ENCODE results near the gene ACP4.
"Not testable (repeated sequence)": the region's sequence is repeated elsewhere in the genome, so short reads cannot be mapped to it uniquely, and the experiment has no call there.

Gene ACP4

DNA sequence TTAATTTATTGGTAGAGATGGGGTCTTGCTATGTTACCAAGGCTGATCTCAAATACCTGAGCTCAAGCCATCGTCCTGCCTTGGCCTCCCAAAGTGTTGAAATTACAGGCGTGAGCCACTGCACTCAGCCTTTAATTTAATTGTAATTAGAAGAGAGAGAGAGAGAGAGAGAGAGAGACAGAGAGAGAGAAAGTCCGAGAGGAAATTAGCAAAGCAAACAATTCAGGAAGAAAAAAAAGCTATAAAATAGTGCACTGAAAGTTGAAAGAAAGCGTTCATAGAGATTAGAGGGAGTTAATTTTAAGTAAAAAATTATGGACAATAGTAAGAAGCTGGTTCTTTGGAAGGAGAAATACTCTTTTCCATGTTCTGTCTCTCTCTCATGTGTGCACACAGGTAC lies 13.0 kb upstream of the ACP4 start:
- DNase-seq: no peak

DNA sequence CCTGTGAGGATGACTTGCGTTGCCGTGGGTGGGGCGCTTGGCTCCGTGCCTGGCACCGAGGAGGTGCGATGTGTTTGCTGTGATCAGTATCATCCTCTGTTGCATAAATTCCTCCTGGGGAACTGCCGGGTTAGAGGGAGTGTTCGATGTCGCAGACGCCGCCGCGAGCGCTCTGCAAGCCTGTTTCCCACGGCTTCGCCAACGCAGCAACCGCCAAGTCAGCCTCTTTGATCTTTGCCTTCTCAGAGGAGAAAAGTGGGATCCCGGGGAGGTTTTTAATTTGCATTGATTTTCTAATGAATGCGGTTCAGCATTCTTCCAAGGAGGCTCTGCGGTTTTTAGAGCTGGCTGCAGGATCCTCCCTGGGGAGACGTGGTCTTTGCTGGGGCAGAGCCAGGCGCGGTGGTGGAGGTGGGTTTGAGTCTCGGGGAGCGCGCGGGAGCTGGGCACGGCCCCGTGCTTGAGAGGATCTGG lies 12.3 kb upstream of the ACP4 start:
- DNase-seq: no peak

DNA sequence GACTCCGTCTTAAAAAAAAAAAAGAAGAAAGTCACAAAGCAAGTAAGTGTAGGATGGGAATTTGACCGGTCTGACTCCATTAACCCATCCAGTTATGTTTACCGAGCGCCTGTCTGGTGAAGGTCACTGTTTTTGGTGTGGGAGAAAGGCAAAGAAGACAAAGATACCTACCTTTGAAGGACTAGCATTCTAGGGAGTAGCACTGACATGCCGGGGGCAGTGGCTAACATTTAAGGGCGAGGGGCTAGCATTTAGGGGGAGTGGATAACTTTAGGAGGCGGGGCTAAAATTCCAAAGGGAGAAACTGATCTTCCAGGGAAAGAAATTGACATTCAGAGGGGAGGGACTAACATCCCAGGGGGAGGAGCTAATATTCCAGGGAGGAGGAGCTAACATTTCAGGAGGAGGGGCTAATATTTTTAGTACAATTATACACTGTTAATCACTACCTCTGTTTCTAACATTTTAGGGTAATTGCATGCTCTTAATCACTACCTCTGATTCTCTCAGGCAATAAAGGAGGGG lies 11.2 kb upstream of the ACP4 start:
- DNase-seq: no peak

DNA sequence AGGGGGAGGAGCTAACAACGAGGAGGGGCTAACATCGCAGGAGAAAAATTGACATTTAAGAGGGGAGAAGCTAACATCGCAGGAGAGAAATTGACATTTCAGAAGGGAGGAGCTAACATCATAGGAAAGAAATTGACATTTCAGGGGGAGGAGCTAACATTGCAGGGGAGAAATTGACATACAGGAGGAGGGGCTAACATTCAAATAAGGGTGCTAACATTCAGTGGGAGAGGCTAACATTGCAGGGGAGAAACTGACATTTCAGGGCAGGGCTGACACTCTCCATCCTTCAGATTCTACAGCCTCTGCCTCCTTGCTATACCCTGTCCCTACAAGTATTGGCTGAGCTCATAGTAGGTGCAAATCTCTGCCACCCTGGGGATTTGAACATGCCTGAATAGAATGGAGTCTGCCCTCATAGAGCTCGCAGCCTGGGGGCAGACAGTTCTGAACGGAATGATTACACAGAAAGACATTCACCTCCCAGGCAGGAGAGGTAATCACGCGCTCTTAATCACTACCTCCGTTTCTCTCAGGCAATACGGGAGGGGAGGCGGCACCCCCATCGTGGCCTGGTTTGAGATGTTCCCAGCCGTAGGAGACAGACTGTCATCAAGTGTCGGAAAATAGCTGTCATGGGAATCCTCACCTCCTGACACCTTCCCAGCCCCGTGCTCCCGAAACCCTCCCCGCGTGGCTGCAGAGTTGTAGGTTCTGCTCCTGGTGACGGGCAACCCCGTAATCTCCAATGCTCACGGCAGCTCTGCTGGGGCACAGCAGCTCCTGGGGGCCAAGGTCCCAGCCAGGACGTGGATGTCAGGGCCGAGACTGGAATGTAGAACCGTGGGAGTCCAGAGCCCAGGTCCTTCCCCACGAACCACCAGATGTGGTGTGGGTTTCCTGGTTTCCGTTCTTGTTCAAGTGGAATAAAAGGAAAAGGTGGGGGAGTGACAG lies 10.4 kb upstream of the ACP4 start:
- no peak for DNase-seq

DNA sequence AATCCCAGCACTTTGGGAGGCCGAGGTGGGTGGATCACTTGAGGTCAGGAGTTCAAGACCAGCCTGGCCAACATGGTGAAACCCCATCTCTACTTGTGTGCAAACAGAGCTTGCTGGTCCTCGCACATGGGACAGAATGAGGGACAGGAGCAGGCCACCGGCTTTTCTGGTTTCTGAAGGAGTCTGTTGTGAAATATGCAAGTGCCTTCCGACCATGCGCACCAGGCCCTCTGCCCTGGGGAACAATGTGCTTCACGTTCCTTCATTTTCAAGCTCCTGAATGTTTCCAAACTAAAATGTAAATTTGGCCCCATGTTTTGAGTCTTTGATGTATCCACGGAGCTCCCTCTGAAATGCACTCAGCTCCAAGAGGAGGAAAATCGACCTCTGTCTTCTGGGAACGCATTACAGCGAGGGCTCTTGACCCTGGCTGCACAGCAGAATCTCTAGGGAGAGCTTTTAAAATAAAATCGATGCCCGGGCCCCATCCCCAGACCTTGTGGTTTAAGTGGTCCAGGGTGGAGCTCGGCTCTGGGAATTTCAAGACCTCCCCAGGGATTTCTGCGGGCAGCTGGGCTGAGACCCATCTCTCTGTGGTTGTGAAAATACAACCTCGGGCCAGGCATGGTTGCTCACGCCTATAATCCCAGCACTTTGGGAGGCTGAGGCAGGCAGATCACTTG lies 9.3 kb upstream of the ACP4 start:
- no peak for DNase-seq

DNA sequence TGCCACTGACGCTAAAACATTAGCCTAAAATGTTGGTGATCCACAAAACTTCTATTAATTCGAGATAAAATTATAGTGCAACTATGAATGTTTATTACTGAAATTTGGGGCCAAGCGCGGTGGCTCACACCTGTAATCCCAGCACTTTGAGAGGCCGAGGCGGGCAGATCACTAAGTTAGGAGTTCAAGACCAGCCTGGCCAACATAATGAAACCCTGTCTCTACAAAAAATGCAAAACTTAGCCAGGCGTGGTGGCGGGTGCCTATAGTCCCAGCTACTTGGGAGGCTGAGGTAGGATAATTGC lies 6.4 kb upstream of the ACP4 start:
- not testable (repeated sequence) for DNase-seq

DNA sequence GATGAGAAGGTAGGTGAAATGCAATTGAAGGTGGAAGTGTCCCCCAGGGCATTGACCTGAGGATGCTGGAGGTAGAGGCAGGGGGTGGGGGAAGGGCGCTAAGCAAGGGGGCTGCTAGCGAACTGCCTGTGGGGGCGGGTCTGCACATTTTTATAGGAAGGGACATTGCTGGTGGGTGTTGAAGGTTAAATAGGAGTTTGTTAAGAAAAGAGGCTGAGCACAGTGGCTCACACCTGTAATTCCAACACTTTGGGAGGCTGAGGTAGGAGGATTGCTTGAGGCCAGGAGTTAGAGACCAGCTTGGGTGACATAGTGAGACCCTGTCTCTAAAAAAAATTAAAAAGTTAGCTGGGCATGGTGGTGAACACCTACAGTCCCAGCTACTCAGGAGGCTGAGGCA lies 5.5 kb upstream of the ACP4 start:
- DNase-seq: no peak

DNA sequence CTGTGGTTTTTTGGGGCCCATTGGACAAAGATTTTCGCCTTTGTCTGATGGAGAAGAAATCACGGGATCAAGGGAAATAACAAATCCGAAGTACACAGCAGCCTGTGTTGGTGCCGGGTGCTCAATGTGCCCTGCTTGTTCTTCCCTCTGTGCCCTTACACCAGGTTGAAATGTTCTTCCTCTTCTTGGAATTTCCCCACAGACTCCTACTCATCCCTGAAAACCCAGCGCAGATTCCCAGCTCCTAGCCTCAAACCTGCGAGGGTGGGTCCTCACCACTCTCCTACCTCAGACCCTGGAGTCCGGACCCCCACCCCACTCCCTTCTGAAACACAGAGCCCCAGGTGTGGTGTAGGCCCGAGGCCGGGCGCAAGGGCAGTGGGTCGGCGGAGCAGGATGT lies 4.9 kb upstream of the ACP4 start:
- no peak for DNase-seq

DNA sequence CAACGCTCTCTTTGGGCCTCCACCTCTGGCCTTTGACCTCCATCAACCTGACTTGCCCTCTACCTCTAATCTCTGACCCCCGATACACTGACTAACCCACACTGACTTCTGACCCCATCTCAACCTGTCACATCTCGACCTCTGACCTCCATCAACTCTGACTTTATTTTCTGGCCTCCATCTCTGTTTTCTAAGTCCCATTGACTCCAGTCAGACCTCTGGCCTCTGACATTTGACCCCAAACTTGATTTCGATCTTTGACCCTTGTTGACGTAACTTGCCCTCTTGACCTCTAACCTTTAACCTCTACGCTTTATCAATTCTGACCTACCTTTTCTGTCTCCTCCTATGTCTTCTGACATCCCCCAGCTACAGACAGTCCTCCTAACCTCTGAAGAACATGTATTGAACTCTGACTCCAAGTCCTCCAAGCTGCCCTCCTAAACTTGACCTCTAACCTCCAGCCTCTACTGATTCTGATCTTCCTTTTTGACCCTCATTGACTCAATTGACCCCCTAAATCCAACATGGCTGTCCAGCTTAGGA lies 780 bp downstream of the ACP4 start:
- no peak for DNase-seq

DNA sequence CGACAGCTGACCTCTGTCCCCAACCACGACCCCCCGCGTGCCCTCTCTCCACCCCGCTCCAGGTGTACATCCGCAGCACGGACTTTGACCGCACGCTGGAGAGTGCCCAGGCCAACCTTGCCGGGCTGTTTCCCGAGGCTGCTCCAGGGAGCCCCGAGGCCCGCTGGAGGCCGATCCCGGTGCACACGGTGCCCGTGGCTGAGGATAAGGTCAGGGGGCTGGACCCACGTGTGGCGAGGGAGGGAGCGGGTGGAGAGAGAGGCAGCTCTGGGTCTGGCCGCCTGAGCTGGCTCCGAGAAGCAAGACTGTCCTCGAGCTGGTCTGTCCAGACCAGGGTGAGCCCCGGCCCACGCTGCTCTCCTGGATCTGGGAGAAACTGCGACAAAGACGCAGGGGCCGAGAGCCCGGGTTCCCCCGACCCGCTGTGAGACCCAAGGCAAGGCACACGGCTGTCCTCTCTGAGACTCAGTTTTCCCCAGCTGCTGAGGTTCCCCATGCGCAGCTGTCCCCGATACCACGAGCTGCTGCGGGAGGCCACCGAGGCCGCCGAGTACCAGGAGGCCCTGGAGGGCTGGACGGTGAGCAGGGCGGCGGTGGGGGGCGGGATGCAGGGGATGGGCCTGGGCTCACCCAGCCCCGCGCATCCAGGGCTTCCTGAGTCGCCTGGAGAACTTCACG lies 1.5 kb downstream of the ACP4 start:
- DNase-seq: no peak

DNA sequence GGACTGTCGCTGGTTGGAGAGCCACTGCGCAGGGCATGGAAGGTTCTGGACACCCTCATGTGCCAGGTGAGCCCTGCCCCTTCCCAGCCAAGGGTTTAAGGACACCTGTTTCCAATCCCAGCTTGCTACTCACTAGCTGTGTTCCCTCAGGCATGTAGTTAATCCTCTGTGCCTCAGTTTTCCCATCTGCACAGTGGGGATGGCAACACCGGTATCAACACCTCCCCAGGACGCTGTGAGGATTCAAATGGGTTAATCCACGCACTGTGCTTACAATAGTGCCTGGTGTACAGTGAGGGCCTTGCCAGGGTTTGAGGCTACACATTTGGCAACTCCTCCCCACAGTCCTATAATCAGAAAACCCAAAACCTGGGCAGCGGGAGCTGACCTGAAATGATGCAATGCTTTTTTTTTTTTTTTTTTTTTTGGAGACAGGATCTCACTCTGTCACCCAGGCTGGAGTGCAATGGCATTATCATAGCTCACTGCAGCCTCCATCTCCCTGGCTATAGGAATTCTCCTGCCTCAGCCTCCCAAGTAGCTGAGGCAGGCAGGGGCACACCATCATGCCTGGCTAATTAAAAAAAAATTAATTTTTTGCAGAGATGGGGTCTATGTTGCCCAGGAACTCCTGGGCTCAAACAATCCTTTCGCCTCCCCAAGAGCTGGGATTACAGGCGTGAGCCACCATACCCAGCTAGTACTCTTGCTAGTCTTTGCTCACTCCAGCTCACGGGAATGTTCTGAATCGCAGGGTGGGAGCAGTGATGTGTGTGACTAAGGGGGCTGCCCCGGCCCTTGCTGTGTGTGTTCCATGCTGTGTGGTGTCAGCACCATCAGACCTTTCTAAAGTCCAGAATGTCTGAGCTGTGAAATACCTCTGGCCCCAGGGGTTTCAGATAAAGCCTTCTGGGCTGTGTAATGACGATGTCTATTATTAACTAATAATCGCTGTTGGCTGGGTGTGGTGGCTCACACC lies 2.3 kb downstream of the ACP4 start:
- no peak for DNase-seq

DNA sequence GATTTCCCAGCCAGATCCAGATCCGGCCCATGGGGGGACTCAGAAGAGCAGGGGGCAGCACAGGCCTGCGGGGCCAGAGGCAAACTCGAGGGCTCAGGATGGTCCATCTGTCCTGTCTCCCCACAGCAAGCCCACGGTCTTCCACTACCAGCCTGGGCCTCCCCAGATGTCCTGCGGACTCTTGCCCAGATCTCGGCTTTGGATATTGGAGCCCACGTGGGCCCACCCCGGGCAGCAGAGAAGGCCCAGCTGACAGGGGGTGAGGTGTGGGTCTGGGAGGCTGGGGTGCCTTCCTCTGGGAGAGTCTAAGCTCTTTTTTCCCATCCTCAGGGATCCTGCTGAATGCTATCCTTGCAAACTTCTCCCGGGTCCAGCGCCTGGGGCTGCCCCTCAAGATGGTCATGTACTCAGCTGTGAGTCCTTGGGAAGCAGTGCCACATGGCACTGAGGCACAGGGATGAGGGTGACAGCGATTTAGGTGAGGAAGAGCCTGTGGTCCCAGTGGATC lies 3.4 kb downstream of the ACP4 start:
- DNase-seq: no peak

DNA sequence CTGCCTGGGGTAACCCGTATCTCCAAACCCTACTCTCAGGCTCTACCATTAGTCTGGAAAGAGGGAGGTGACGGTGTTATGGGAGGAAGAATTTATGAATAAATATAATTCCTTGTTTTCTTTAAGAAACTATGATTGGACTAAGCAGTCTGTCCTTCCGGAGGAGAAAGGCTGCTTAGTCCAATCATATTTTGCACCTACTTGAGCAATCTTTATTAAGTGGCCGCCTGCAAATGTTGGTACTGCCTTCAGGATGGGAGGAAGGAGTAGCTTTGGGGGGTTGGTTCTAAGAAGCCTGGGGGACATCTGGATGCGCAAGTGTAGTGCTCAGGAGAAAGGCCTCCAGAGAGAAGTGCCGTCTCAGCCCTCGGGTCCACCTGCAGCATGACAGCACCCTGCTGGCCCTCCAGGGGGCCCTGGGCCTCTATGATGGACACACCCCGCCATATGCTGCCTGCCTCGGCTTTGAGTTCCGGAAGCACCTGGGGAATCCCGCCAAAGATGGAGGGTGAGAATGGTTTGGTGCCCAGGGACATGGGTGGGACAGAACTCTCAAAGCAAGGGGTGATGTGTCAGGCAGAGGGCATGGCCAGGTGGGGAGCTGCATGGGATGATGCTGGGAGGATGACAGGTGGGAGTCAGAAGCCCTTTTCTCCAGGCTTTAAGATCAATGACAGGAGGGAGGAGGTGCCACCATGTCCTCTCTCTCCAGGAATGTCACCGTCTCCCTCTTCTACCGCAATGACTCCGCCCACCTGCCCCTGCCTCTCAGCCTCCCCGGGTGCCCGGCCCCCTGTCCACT lies 4.1 kb downstream of the ACP4 start:
- DNase-seq: no peak

DNA sequence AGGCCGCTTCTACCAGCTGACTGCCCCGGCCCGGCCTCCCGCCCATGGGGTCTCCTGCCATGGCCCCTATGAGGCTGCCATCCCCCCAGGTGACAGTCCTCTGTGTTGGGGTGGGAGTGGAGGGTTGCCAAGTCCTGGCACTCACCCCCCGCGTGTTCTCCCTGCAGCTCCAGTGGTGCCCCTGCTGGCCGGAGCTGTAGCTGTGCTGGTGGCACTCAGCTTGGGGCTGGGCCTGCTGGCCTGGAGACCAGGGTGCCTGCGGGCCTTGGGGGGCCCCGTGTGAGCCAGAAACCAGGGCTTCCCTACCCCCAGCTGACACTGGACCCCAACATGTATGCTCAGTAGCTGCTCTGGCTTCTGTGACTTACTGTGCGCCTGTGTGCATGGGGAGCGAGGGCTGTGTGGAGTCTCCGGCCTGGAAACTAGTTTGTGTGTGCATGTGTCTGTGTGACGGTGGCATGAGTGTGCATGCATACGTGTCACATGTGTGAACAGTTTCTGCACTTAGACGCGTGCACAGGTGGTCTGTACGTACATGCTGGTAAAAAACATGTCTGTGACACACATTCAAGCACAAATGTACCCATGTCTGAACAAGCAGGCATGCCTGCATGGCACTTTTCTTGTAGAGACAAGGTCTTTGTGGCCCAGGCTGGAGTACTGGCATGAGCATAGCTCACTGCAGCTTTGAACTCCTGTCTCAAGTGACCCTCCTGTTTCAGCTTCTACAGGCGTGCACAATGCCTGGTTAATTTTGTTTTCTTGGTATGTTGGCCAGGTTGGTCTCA lies 4.9 kb downstream of the ACP4 start:
- no peak for DNase-seq

DNA sequence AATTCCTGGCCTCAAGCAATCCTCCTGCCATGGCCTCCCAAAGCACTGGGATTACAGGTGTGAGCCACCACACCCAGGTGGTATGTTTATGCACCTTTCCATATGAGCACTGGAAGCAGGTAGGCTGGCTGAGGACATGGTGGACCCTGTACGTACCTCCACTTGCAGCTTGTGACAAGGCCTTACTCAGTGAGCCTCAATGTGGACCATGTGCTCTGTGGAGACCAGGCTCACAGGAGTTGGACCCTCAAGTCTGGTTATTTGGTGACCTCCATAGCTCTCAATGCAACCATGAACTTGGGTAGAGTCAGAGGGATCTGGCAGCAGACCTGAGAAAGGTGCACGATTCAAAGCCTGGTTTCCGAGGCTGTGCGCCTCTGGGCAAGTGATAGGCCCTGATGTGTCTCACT lies 5.5 kb downstream of the ACP4 start:
- DNase-seq: no peak

DNA sequence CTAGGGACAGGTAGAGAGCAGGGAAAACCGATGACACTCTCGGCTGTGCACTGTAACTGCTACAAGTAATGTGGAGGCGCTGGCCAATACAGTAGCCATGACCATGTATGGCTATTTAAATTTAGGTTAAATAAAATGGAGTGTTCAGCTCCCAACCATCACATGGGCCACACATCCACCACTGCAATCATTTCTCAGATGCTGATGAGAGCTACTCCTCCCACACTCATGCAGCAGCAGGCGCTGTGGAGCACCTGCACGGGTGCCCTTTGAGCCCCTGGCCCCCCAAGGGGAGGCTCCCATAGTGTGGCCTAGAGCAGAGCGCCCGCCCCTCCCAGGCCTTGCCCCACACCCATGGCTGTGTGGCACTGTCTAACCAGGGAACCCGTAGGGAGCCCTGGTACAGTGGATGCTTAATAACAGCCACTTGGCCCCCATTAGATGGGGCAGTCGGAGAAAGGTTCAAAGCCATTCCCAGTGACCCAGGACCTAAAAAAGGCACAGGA lies 6.0 kb downstream of the ACP4 start:
- no peak for DNase-seq

DNA sequence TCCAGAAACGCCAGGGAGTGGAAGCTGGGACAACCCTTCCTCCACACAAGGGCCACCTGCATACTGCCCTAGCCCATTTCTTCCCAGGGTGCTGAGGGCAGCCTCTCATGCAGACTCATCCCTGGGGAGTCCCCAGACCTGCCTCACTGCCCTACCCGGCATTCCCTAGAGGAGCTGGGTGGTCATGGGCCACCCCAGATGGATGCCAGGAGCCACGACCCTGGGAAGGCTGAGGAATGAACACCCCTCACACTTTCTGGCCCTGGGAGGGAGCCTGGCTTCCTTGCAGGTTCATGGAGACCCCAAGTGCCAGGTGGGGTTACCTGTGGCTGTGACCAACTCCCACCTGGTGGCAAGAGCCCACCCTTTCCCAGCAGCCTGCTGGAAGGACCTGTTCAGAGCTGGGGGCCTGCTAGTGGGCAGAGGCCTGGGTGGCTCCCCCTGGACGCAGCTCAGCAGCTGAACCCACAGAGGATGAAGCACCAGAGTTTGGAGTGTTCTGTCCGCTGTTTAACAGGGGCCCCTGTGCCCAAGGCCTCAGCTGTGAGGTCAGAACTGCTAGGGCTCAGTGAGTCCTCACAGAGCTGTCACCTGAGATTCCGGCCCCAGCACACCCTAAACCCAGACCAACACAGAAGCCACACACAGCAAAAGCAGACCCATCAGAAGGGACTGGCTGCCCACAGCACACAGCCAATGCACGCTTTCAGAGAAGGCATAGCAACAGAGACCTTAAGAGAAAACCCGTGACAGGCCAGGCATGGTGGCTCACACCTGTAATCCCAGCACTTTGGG lies 6.6 kb downstream of the ACP4 start:
- DNase-seq: no peak

DNA sequence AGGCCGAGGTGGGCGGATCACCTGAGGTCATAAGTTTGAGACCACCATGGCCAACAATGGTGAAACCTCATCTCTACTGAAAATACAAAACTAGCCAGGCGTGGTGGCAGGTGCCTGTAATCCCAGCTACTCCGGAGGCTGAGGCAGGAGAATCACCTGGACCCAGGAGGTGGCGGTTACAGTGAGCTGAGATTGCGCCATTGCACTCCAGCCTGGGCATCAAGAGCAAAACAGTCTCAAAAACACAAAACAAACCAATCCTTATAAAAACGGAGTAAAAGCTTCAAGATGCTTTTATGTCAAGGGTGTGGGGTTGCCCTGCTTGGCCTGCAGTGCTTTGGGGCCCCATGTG lies 7.2 kb downstream of the ACP4 start:
- no peak for DNase-seq
